Activated T-helper 1 cell treated with anti-CD3 and anti-CD28 coated beads, Interleukin-12 subunit alpha, Interleukin-12 subunit beta, Interleukin-2, Interleukin-4 antibody, amounts not matched to agents 30 ng/mL and 10 ng/mL and 1 ng/mL, durations not matched to agents 14 hours and 24 hours and 36 hours (primary cell): Measurements from ENCODE around the gene TOP2B. TPM values are rescaled to one million over a fixed set of nuclear protein-coding genes. Genes with fewer than 3 reads are reported as not detected.

ENCODE experiments used
- DNase-seq: peaks from one replicate; pipeline ENCODE4 v3.0.0; 2021; ENCODE audit warnings: low spot score
- H3K27ac Mint-ChIP-seq: one replicate; pipeline ENCODE4 v1.8.0; 2021; ENCODE audit warnings: mild to moderate bottlenecking, mixed read lengths
- H3K27me3 Mint-ChIP-seq: one replicate; pipeline ENCODE4 v1.8.0; 2022; ENCODE audit warnings: mild to moderate bottlenecking, moderate library complexity, mixed read lengths; ENCODE audit not compliant: insufficient read depth
- H3K36me3 Mint-ChIP-seq: one replicate; pipeline ENCODE4 v1.8.0; 2021; ENCODE audit warnings: low read depth, mixed read lengths
- H3K4me1 Mint-ChIP-seq: one replicate; pipeline ENCODE4 v1.8.0; 2021; ENCODE audit warnings: low read depth, mixed read lengths
- H3K4me3 Mint-ChIP-seq: one replicate; pipeline ENCODE4 v1.8.0; 2021; ENCODE audit warnings: mild to moderate bottlenecking, moderate library complexity, mixed read lengths
- H3K9me3 Mint-ChIP-seq: one replicate; pipeline ENCODE4 v1.8.0; 2021; ENCODE audit warnings: mixed read lengths
- intact Hi-C: fragments of 100-400 bp; cut with micrococcal nuclease; formaldehyde crosslinking; loops from one replicate; pipeline ENCODE4 v1.15.1; 2024
- total RNA-seq: library from RNA; stranded (reverse); gene quantifications from 2 replicates; pipeline ENCODE4 v1.2.3, GENCODE V29; 2022

The TOP2B gene
- 133 and 135 TPM in 2 replicates for total RNA-seq

- Mint-ChIP-seq H3K36me3 (peaks cover 6% of the 10 kb centered on the region), H3K9me3 (no peaks in the 10 kb centered on the region), H3K4me3 (peak within 1 kb of the TSS; percentile 95), H3K27ac (peak within 1 kb of the TSS; percentile 97), H3K27me3 (peaks cover 2% of the 10 kb centered on the region), H3K4me1 (peaks cover 36% of the 10 kb centered on the region)
- peak; percentile 95 for DNase-seq
- intact Hi-C loops: loop anchor here (1.0 to 10.0 kb wide), 6 partner anchors 10 to 980 kb away; partner anchors contain the start of gene OXSM
Measured at GRCh38 chr3:25664812-25665314, at the start of gene TOP2B. TSS of gene TOP2B (minus strand) at chr3:25664907. CDS start at chr3:25664297, 610 bp downstream.

GRCh38 chr3:25713341-25713985, 48.8 kb upstream of the TOP2B start:
- no peak overlapping the region for H3K4me3 Mint-ChIP-seq

GRCh38 chr3:25711090-25711489, 46.4 kb upstream of the TOP2B start:
- Mint-ChIP-seq H3K4me1 (no peaks in the 10 kb centered on the region), H3K36me3 (no peaks in the 10 kb centered on the region), H3K27me3 (peaks cover 12% of the 10 kb centered on the region), H3K9me3 (no peaks in the 10 kb centered on the region), H3K27ac (no peak overlapping the region), H3K4me3 (no peak overlapping the region)
- DNase-seq: no peak
- intact Hi-C loops: no loop called here

More at GRCh38 chr3:25713341-25713985, 48.8 kb upstream of the TOP2B start:
- no peak for DNase-seq
- Mint-ChIP-seq H3K36me3 (peaks cover 4% of the 10 kb centered on the region), H3K27me3 (peaks cover 1% of the 10 kb centered on the region), H3K27ac (no peak overlapping the region), H3K9me3 (no peaks in the 10 kb centered on the region), H3K4me1 (no peaks in the 10 kb centered on the region)
- intact Hi-C loops: no loop called here

- Mint-ChIP-seq H3K27me3 (peaks cover 19% of the 10 kb centered on the region), H3K9me3 (no peaks in the 10 kb centered on the region), H3K4me1 (no peaks in the 10 kb centered on the region), H3K36me3 (no peaks in the 10 kb centered on the region), H3K4me3 (no peak overlapping the region), H3K27ac (no peak overlapping the region)
- DNase-seq: no peak
- intact Hi-C loops: no loop called here
Measured at GRCh38 chr3:25708036-25708435, 43.3 kb upstream of the TOP2B start.

- peaks cover 22% of the 10 kb centered on the region for H3K27me3 Mint-ChIP-seq
- no peaks in the 10 kb centered on the region for H3K36me3 Mint-ChIP-seq
- H3K4me1 Mint-ChIP-seq: no peaks in the 10 kb centered on the region
- H3K9me3 Mint-ChIP-seq: no peaks in the 10 kb centered on the region
- intact Hi-C loops: no loop called here
- no peak for DNase-seq
- no peak overlapping the region for H3K27ac Mint-ChIP-seq
- no peak overlapping the region for H3K4me3 Mint-ChIP-seq
Measured at GRCh38 chr3:25707268-25707926, 42.7 kb upstream of the TOP2B start.

GRCh38 chr3:25706213-25706612, 41.5 kb upstream of the TOP2B start:
- peaks cover 22% of the 10 kb centered on the region for H3K27me3 Mint-ChIP-seq
- intact Hi-C loops: no loop called here
- H3K36me3 Mint-ChIP-seq: no peaks in the 10 kb centered on the region
- H3K4me3 Mint-ChIP-seq: no peak overlapping the region
- H3K27ac Mint-ChIP-seq: no peak overlapping the region
- H3K4me1 Mint-ChIP-seq: no peaks in the 10 kb centered on the region
- no peak for DNase-seq
- H3K9me3 Mint-ChIP-seq: no peaks in the 10 kb centered on the region

- Mint-ChIP-seq H3K4me1 (no peaks in the 10 kb centered on the region), H3K36me3 (no peaks in the 10 kb centered on the region), H3K9me3 (no peaks in the 10 kb centered on the region), H3K27ac (no peak overlapping the region), H3K4me3 (no peak overlapping the region), H3K27me3 (peaks cover 2% of the 10 kb centered on the region)
- DNase-seq: no peak
- intact Hi-C loops: no loop called here
Measured at GRCh38 chr3:25697553-25697952, 32.8 kb upstream of the TOP2B start.

- no peak overlapping the region for H3K4me3 Mint-ChIP-seq
- H3K9me3 Mint-ChIP-seq: no peaks in the 10 kb centered on the region
- H3K36me3 Mint-ChIP-seq: no peaks in the 10 kb centered on the region
- peaks cover 2% of the 10 kb centered on the region for H3K27me3 Mint-ChIP-seq
- no peak for DNase-seq
- intact Hi-C loops: no loop called here
- H3K27ac Mint-ChIP-seq: no peak overlapping the region
- no peaks in the 10 kb centered on the region for H3K4me1 Mint-ChIP-seq
Measured at GRCh38 chr3:25695731-25696420, 31.2 kb upstream of the TOP2B start.

GRCh38 chr3:25693238-25693637, 28.5 kb upstream of the TOP2B start:
- DNase-seq: no peak
- Mint-ChIP-seq H3K27ac (no peak overlapping the region), H3K27me3 (peaks cover 5% of the 10 kb centered on the region), H3K4me1 (no peaks in the 10 kb centered on the region), H3K4me3 (no peak overlapping the region), H3K9me3 (no peaks in the 10 kb centered on the region), H3K36me3 (no peaks in the 10 kb centered on the region)
- intact Hi-C loops: no loop called here

- Mint-ChIP-seq H3K4me1 (no peaks in the 10 kb centered on the region), H3K27me3 (peaks cover 6% of the 10 kb centered on the region), H3K27ac (no peak overlapping the region)
Measured at GRCh38 chr3:25692341-25692740, 27.6 kb upstream of the TOP2B start.

GRCh38 chr3:25690768-25691533, 26.2 kb upstream of the TOP2B start:
- intact Hi-C loops: no loop called here
- Mint-ChIP-seq H3K4me3 (no peak overlapping the region), H3K36me3 (no peaks in the 10 kb centered on the region), H3K4me1 (no peaks in the 10 kb centered on the region), H3K27me3 (peaks cover 6% of the 10 kb centered on the region), H3K9me3 (no peaks in the 10 kb centered on the region), H3K27ac (no peak overlapping the region)
- no peak for DNase-seq

More at GRCh38 chr3:25692341-25692740, 27.6 kb upstream of the TOP2B start:
- Mint-ChIP-seq H3K36me3 (no peaks in the 10 kb centered on the region), H3K4me3 (no peak overlapping the region), H3K9me3 (no peaks in the 10 kb centered on the region)
- no peak for DNase-seq
- intact Hi-C loops: no loop called here

- no peaks in the 10 kb centered on the region for H3K4me1 Mint-ChIP-seq
- no peak overlapping the region for H3K4me3 Mint-ChIP-seq
Measured at GRCh38 chr3:25689226-25689625, 24.5 kb upstream of the TOP2B start.

More at GRCh38 chr3:25689226-25689625, 24.5 kb upstream of the TOP2B start:
- Mint-ChIP-seq H3K27ac (no peak overlapping the region), H3K27me3 (peaks cover 6% of the 10 kb centered on the region), H3K9me3 (no peaks in the 10 kb centered on the region), H3K36me3 (no peaks in the 10 kb centered on the region)
- DNase-seq: no peak
- intact Hi-C loops: no loop called here
